Colonic mucosa (tissue), 4 donors: ENCODE data around the gene IRGQ. TPM values are rescaled to one million over a fixed set of nuclear protein-coding genes. Genes with fewer than 3 reads are reported as not detected.
"Not testable (repeated sequence)": the region's sequence is repeated elsewhere in the genome, so short reads cannot be mapped to it uniquely, and the experiment has no call there.

Source experiments
- DNase-seq: peaks from one replicate; pipeline ENCODE4 v3.0.0-alpha.2; 2020
- H3K27ac ChIP-seq: fragments of 200-600 bp; one replicate; pipeline ENCODE4 v1.8.0; 2021
- H3K27me3 ChIP-seq: fragments of 200-600 bp; one replicate; pipeline ENCODE4 v1.8.0; 2021
- H3K36me3 ChIP-seq: fragments of 200-600 bp; one replicate; pipeline ENCODE4 v1.8.0; 2021
- H3K4me1 ChIP-seq: fragments of 200-600 bp; one replicate; pipeline ENCODE4 v1.8.0; 2021; ENCODE audit warnings: mild to moderate bottlenecking
- H3K4me3 ChIP-seq: fragments of 200-600 bp; one replicate; pipeline ENCODE4 v1.8.0; 2021
- H3K9ac ChIP-seq, 2 donors: one replicate each; pipeline ENCODE4 v1.7.0; 2013; ENCODE audit warnings: control low read depth in 2 of 2, low read depth in 2 of 2, low read length in 2 of 2
- H3K9me3 ChIP-seq: fragments of 200-600 bp; one replicate; pipeline ENCODE4 v1.8.0; 2021
- CTCF ChIP-seq: fragments of 200-600 bp; IDR thresholded peaks from one replicate; pipeline ENCODE4 v1.8.0; 2022; ENCODE audit warnings: antibody characterized with exemption, mild to moderate bottlenecking
- intact Hi-C: fragments of 100-400 bp; cut with DNase I; formaldehyde crosslinking; loops from one replicate; pipeline ENCODE4 v1.14.1; 2022
- total RNA-seq, 2 donors: library from RNA; stranded (reverse); fragmentation: NEBNext Ultra II Directional in 1 of 2; extraction: Animal tissue kit (Norgen Biotek cat#: 25700) in 1 of 2; gene quantifications; one replicate each; pipeline ENCODE4 v1.2.1, GENCODE V29; 2021
- donor health status: healthy.
- donor health status: DM: no; HTN: no; CAD: no.
- donor health status: DM: no; HTN: no; CAD: no.

Gene IRGQ
- total RNA-seq, 2 donors from 2014 or later, result 19.9 to 24.6 TPM

GRCh38 chr19:43594081-43594697 lies 1.7 kb downstream of the IRGQ start:
- Histone ChIP-seq H3K27ac (peak overlapping the region; percentile 84), H3K4me3 (peak overlapping the region; percentile 75), H3K36me3 (no peaks in the 10 kb centered on the region), H3K9ac (peak overlapping the region in 1 of 2 donors; percentile 14), H3K4me1 (peaks cover 20% of the 10 kb centered on the region), H3K9me3 (no peaks in the 10 kb centered on the region), H3K27me3 (no peaks in the 10 kb centered on the region)
- no peak for TF ChIP-seq CTCF
- DNase-seq, result no peak
- intact Hi-C loops, result loop anchor here (10.0 kb wide), 1 partner anchor 59 kb away; the partner anchor contains the start of gene ZNF575

DNA sequence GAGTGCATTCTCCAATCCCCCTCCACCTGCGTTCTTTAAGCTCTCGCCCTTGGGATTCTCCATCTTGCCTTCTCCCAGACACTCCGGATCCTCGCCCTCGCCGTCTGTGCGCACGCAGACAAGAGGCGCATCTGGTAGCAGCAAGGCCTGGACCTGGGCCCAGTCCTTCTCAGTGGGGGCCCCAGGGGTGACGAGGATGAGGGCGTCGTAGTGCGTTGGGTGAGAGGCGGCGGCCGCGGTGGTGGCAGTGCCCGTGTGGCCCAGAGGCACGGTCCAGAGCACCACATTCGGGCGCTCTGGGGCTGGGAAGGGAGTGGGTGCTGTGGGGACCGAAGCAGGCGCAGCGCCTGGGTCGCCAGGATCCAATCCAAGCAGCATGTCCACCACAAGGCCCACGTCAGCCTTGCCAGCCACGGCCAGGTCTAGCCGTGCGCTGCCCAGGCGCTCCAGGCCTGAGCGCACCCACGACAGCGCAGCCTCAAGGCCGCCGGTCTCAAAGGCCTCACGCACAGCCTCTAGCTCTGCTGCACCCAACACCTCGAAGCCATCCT lies 3.1 kb downstream of the IRGQ start:
- Histone ChIP-seq H3K27ac (no peak overlapping the region), H3K4me1 (peaks cover 18% of the 10 kb centered on the region), H3K36me3 (no peaks in the 10 kb centered on the region)

DNA sequence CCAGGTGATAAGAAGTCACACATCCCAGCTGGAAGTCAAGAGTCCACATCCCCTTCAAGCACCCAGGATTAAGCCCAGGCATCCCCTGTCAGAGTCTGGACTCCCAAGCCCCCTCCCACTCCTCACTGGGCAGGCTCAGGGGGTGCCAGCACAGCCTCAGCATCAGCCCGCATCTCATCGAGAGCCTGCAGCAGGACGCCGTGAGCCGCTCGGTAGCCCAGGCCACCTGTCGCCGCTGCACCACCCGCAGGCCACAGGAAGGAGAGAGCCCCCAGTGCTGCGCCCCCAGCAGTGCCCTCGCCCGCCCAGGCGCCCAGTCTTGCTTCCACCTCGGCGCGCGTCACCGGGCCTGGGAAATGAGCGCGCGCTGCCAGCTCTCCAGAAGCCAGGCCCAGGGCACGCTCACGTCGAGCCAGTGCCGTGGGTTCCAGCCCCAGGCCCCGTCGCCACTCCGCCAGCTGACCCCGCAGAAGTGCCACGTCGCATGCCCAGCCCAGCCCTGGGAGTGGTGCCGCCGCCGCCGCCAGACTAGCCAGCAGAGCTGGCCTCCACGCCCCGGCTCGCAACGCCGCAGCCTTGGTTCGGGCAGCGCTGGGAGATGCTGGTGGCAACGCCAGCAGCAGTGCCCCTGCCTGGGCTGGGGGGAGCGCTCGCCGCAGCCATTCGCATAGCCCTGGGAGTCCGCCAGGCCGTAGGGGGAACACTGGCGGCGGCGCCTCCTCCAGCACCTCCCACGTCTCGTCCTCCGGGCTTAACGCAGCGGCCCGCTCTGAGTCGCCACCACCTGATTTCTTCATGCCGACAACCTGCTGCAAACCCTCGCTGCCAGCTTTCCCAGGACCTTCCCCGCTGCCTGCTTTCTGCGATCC lies 3.8 kb downstream of the IRGQ start:
- intact Hi-C loops, result loop anchor here (10.0 kb wide), 1 partner anchor 57 kb away; the partner anchor contains the start of gene ZNF575
- no peaks in the 10 kb centered on the region for H3K9me3 ChIP-seq
- H3K4me3 ChIP-seq, result no peak overlapping the region
- no peak overlapping the region for H3K27ac ChIP-seq
- TF ChIP-seq CTCF, result no peak
- peaks cover 11% of the 10 kb centered on the region for H3K4me1 ChIP-seq
- no peak for DNase-seq
- no peaks in the 10 kb centered on the region for H3K36me3 ChIP-seq
- H3K9ac ChIP-seq, result no peak overlapping the region
- no peaks in the 10 kb centered on the region for H3K27me3 ChIP-seq

More for the DNA sequence above, 3.1 kb downstream of the IRGQ start:
- Histone ChIP-seq H3K9ac (no peak overlapping the region), H3K9me3 (no peaks in the 10 kb centered on the region), H3K27me3 (no peaks in the 10 kb centered on the region), H3K4me3 (no peak overlapping the region)
- intact Hi-C loops, result loop anchor here (10.0 kb wide), 1 partner anchor 58 kb away; the partner anchor contains the start of gene ZNF575
- TF ChIP-seq CTCF, result no peak
- no peak for DNase-seq

- no peaks in the 10 kb centered on the region for H3K36me3 ChIP-seq
- peaks cover 6% of the 10 kb centered on the region for H3K4me1 ChIP-seq
- no peaks in the 10 kb centered on the region for H3K9me3 ChIP-seq
- no peaks in the 10 kb centered on the region for H3K27me3 ChIP-seq
- DNase-seq, result no peak
- H3K4me3 ChIP-seq, result no peak overlapping the region
- no peak overlapping the region for H3K27ac ChIP-seq
- no peak for TF ChIP-seq CTCF
- intact Hi-C loops, result loop anchor here (10.0 kb wide), 1 partner anchor 55 kb away; the partner anchor contains the start of gene ZNF575
- no peak overlapping the region for H3K9ac ChIP-seq
Observed at GRCh38 chr19:43589678-43590077, 6.3 kb downstream of the IRGQ start.

GRCh38 chr19:43589277-43589676 lies 6.7 kb downstream of the IRGQ start:
- Histone ChIP-seq H3K9ac (no peak overlapping the region), H3K9me3 (no peaks in the 10 kb centered on the region), H3K4me3 (no peak overlapping the region), H3K27ac (no peak overlapping the region), H3K27me3 (no peaks in the 10 kb centered on the region), H3K4me1 (peaks cover 2% of the 10 kb centered on the region), H3K36me3 (no peaks in the 10 kb centered on the region)
- no peak for TF ChIP-seq CTCF
- no peak for DNase-seq
- intact Hi-C loops, result no loop called here

- H3K27ac ChIP-seq, DNase-seq, H3K36me3 ChIP-seq, H3K27me3 ChIP-seq, H3K4me1 ChIP-seq, H3K9ac ChIP-seq, H3K9me3 ChIP-seq, intact Hi-C loops, H3K4me3 ChIP-seq: not testable (repeated sequence)
Observed at GRCh38 chr19:43587029-43587428, 8.9 kb downstream of the IRGQ start.
